H9 (cell line): ENCODE data around the gene PPL. TPM values are rescaled to one million over a fixed set of nuclear protein-coding genes. Genes with fewer than 3 reads are reported as not detected.

Source experiments
- DNase-seq: peaks from one replicate; pipeline ENCODE4 v3.0.0-alpha.2; 2017
- H2AFZ ChIP-seq: one replicate; pipeline ENCODE4 v1.6.1; 2013; ENCODE audit warnings: mild to moderate bottlenecking, low read length, control low read depth, moderate library complexity
- H2AK5ac ChIP-seq: 2 replicates; pipeline ENCODE4 v1.6.1; 2013; ENCODE audit warnings: low read length, control low read depth, mixed read lengths; ENCODE audit not compliant: insufficient read length
- H2BK120ac ChIP-seq: one replicate; pipeline ENCODE4 v1.6.1; 2013; ENCODE audit warnings: low read depth, mild to moderate bottlenecking, low read length, control low read depth, inconsistent platforms; ENCODE audit not compliant: poor library complexity, severe bottlenecking
- H2BK12ac ChIP-seq: 2 replicates; pipeline ENCODE4 v1.6.1; 2013; ENCODE audit warnings: low read length, control low read depth, mixed read lengths, low read depth; ENCODE audit not compliant: insufficient read length
- H2BK15ac ChIP-seq: 2 replicates; pipeline ENCODE4 v1.6.1; 2013; ENCODE audit warnings: low read depth, low read length, control low read depth
- H2BK20ac ChIP-seq: one replicate; pipeline ENCODE4 v1.6.1; 2013; ENCODE audit warnings: low read depth, mild to moderate bottlenecking, low read length, control low read depth, inconsistent platforms; ENCODE audit not compliant: poor library complexity, severe bottlenecking
- H2BK5ac ChIP-seq: 2 replicates; pipeline ENCODE4 v1.6.1; 2013; ENCODE audit warnings: low read length, control low read depth, mixed read lengths; ENCODE audit not compliant: insufficient read length
- H3K14ac ChIP-seq: 2 replicates; pipeline ENCODE4 v1.6.1; 2013; ENCODE audit warnings: low read length, control low read depth; ENCODE audit not compliant: insufficient read depth
- H3K18ac ChIP-seq: 2 replicates; pipeline ENCODE4 v1.6.1; 2013; ENCODE audit warnings: low read depth, mild to moderate bottlenecking, mixed read lengths, low read length, control low read depth; ENCODE audit not compliant: insufficient read length
- H3K23ac ChIP-seq: 2 replicates; pipeline ENCODE4 v1.6.1; 2013; ENCODE audit warnings: low read length, control low read depth, mixed read lengths, low read depth; ENCODE audit not compliant: insufficient read length
- H3K23me2 ChIP-seq: 2 replicates; pipeline ENCODE4 v1.6.1; 2013; ENCODE audit warnings: low read depth, mild to moderate bottlenecking, mixed read lengths, low read length, control low read depth; ENCODE audit not compliant: insufficient read length, poor library complexity, severe bottlenecking
- H3K27ac ChIP-seq: 2 replicates; pipeline ENCODE4 v1.5.1; 2013; ENCODE audit warnings: low read length, control low read depth, mixed read lengths, low read depth; ENCODE audit not compliant: insufficient read length
- H3K27me3 ChIP-seq: 2 replicates; pipeline ENCODE4 v1.6.1; 2013; ENCODE audit warnings: low read length, control low read depth, inconsistent platforms; ENCODE audit not compliant: insufficient read depth
- H3K4ac ChIP-seq: 2 replicates; pipeline ENCODE4 v1.6.1; 2013; ENCODE audit warnings: low read depth, mild to moderate bottlenecking, control low read depth, inconsistent platforms, low read length, moderate library complexity
- H3K4me1 ChIP-seq: 2 replicates; pipeline ENCODE4 v1.6.1; 2013; ENCODE audit warnings: low read length, control low read depth, inconsistent platforms; ENCODE audit not compliant: insufficient read depth
- H3K4me2 ChIP-seq: 2 replicates; pipeline ENCODE4 v1.6.1; 2013; ENCODE audit warnings: low read length, control low read depth, mixed read lengths; ENCODE audit not compliant: insufficient read length, insufficient read depth
- H3K56ac ChIP-seq: 2 replicates; pipeline ENCODE4 v1.6.1; 2013; ENCODE audit warnings: low read depth, mild to moderate bottlenecking, mixed read lengths, low read length, control low read depth; ENCODE audit not compliant: insufficient read length
- H3K79me1 ChIP-seq: 2 replicates; pipeline ENCODE4 v1.6.1; 2013; ENCODE audit warnings: low read depth, mild to moderate bottlenecking, moderate library complexity, low read length, control low read depth, inconsistent platforms; ENCODE audit not compliant: insufficient read depth, poor library complexity, severe bottlenecking
- H3K79me2 ChIP-seq: 2 replicates; pipeline ENCODE4 v1.6.1; 2013; ENCODE audit warnings: low read length, control low read depth, inconsistent platforms; ENCODE audit not compliant: insufficient read depth
- H3K9ac ChIP-seq: 2 replicates; pipeline ENCODE4 v1.6.1; 2013; ENCODE audit warnings: low read length, control low read depth, mixed read lengths; ENCODE audit not compliant: insufficient read length; ENCODE audit errors: extremely low read depth
- H3K9me3 ChIP-seq: one replicate; pipeline ENCODE4 v1.6.1; 2013; ENCODE audit warnings: low read depth, low read length, inconsistent platforms; ENCODE audit not compliant: control insufficient read depth
- H3T11ph ChIP-seq: one replicate; pipeline ENCODE4 v1.6.1; 2013; ENCODE audit warnings: mild to moderate bottlenecking, low read length, control low read depth, inconsistent platforms
- H4K20me1 ChIP-seq: one replicate; pipeline ENCODE4 v1.6.1; 2013; ENCODE audit not compliant: control insufficient read depth, insufficient read length, insufficient read depth
- H4K5ac ChIP-seq: 2 replicates; pipeline ENCODE4 v1.6.1; 2013; ENCODE audit warnings: low read depth, mild to moderate bottlenecking, mixed read lengths, low read length, control low read depth; ENCODE audit not compliant: insufficient read length
- H4K8ac ChIP-seq: replicated peaks from 2 replicates; pipeline ENCODE4 v1.6.1; 2013; ENCODE audit warnings: low read length, control low read depth, mixed read lengths, low read depth; ENCODE audit not compliant: insufficient read length
- H4K91ac ChIP-seq: 2 replicates; pipeline ENCODE4 v1.6.1; 2013; ENCODE audit warnings: low read depth, mild to moderate bottlenecking, moderate library complexity, mixed read lengths, low read length, control low read depth; ENCODE audit not compliant: insufficient read length
- H3K27ac Mint-ChIP-seq, 3 experiments: 2 replicates in 2 of 3; 3 replicates in 1 of 3; pipeline ENCODE4 v1.8.0; 2020 to 2021; ENCODE audit warnings: mixed read lengths in 3 of 3, mild to moderate bottlenecking in 1 of 3, moderate library complexity in 1 of 3
- H3K27me3 Mint-ChIP-seq: 2 replicates; pipeline ENCODE4 v1.8.0; 2021; ENCODE audit warnings: low read depth, mild to moderate bottlenecking, moderate library complexity, mixed read lengths
- H3K36me3 Mint-ChIP-seq, 3 experiments: 2 replicates in 2 of 3; 3 replicates in 1 of 3; pipeline ENCODE4 v1.8.0; 2020 to 2021; ENCODE audit warnings: low read depth in 3 of 3, mixed read lengths in 3 of 3; ENCODE audit not compliant: insufficient read depth in 1 of 3
- H3K4me1 Mint-ChIP-seq, 2 experiments: 2 replicates each; pipeline ENCODE4 v1.8.0; 2020; ENCODE audit warnings: mixed read lengths in 2 of 2
- H3K4me3 Mint-ChIP-seq, 2 experiments: 2 replicates in 1 of 2; 3 replicates in 1 of 2; pipeline ENCODE4 v1.8.0; 2020 to 2021; ENCODE audit warnings: mild to moderate bottlenecking in 2 of 2, mixed read lengths in 2 of 2, moderate library complexity in 1 of 2
- H3K9me3 Mint-ChIP-seq, 2 experiments: 2 replicates in 1 of 2; 3 replicates in 1 of 2; pipeline ENCODE4 v1.8.0; 2020; ENCODE audit warnings: mild to moderate bottlenecking in 2 of 2, mixed read lengths in 2 of 2, moderate library complexity in 1 of 2
- CTCF ChIP-seq: fragments of 200-600 bp; sonication (generic); conservative IDR thresholded peaks from 3 replicates; pipeline ENCODE4 v1.8.0; 2021; ENCODE audit warnings: antibody characterized with exemption, mild to moderate bottlenecking
- WGBS: extraction: QIAGEN DNeasy Blood & Tissue Kit; methylation state at CpG from one replicate; pipeline ENCODE4 v1.1.7; 2013; ENCODE audit warnings: missing lambda C conversion rate, low lambda C conversion rate, mixed read lengths; ENCODE audit not compliant: insufficient read length; ENCODE audit errors: extremely low coverage; 5-methylcytosine and 5-hydroxymethylcytosine counted together
- total RNA-seq: library from RNA; stranded (reverse); gene quantifications from 2 replicates; pipeline ENCODE4 v1.2.1, GENCODE V29; 2021

The PPL gene
- total RNA-seq, 1 experiment from 2014 or later, result 29.2 TPM

DNA sequence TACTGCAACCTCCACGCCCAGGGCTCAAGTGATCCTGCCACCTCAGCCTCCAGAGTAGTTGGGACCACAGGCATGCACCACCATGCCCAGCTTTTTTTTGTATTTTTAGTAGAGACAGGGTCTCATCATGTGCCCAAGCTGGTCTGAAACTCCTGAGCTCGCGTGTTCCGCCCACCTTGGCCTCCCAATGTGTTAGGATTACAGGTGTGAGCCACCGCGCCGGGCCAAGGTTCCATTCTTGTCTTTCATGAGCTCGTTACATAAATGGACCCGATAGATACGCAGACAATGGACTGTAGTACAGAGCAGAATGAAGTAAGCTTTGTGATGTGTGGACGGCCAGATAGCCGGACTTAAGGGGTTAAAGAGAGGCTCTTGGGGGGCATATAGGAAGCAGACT lies 70.4 kb downstream of the PPL start:
- H3K27me3 ChIP-seq, result no peaks in the 10 kb centered on the region; the same call in 1 of the 2 replicates
- no peak overlapping the region for H4K91ac ChIP-seq
- H4K5ac ChIP-seq, result no peak overlapping the region
- no peak overlapping the region for H3K9ac ChIP-seq
- no peaks in the 10 kb centered on the region for H3K9me3 ChIP-seq
- no peak overlapping the region for H3K23ac ChIP-seq
- no peak overlapping the region for H2BK5ac ChIP-seq
- WGBS, result no CpG with 5 or more reads among the region's 12 CpGs
- H3K4ac ChIP-seq, result no peak overlapping the region
- Mint-ChIP-seq H3K27ac (no peak overlapping the region; a peak in 1 of 7 replicates), H3K36me3 (peaks cover 13 to 51% (median 40%) of the 10 kb centered on the region in 3 experiments; a peak in 6 of 7 replicates), H3K27me3 (no peaks in the 10 kb centered on the region; the same call in 1 of the 2 replicates), H3K4me1 (peaks cover 0 to 4% of the 10 kb centered on the region in 2 experiments; a peak in 2 of 4 replicates), H3K4me3 (no peak overlapping the region), H3K9me3 (no peaks in the 10 kb centered on the region)
- H2AFZ ChIP-seq, result no peak overlapping the region
- no peak overlapping the region for H3T11ph ChIP-seq
- no peak overlapping the region for H3K18ac ChIP-seq
- no peak overlapping the region for H2BK15ac ChIP-seq
- H2BK12ac ChIP-seq, result no peak overlapping the region
- no peak overlapping the region for H3K4me2 ChIP-seq
- peaks cover 5% of the 10 kb centered on the region; the same call in 1 of the 2 replicates for H3K79me2 ChIP-seq
- no peaks in the 10 kb centered on the region for H4K20me1 ChIP-seq
- no peaks in the 10 kb centered on the region for H3K4me1 ChIP-seq
- H2BK120ac ChIP-seq, result no peak overlapping the region
- DNase-seq, result no peak
- H2BK20ac ChIP-seq, result no peak overlapping the region
- no peaks in the 10 kb centered on the region for H3K79me1 ChIP-seq
- no peak for TF ChIP-seq CTCF
- H4K8ac ChIP-seq, result no peak overlapping the region
- no peak overlapping the region for H3K56ac ChIP-seq
- H2AK5ac ChIP-seq, result no peak overlapping the region
- no peak overlapping the region for H3K14ac ChIP-seq
- H3K23me2 ChIP-seq, result no peaks in the 10 kb centered on the region
- no peak overlapping the region for H3K27ac ChIP-seq
